Prostate gland (tissue), 2 donors: ENCODE results near the gene ATP9B. TPM values are rescaled to one million over a fixed set of nuclear protein-coding genes. Genes with fewer than 3 reads are reported as not detected.

Experiments
- DNase-seq: peaks from one replicate; pipeline ENCODE4 v3.0.0-alpha.2; 2019; ENCODE audit warnings: low spot score
- H3K27ac ChIP-seq, 2 donors: fragments of 200-600 bp; sonication (generic); 2 replicates each; pipeline ENCODE4 v1.5.1; 2017 to 2019
- H3K27me3 ChIP-seq: fragments of 200-600 bp; sonication (generic); replicated peaks from 2 replicates; pipeline ENCODE4 v1.5.1; 2019; ENCODE audit not compliant: insufficient read depth
- H3K36me3 ChIP-seq, 2 donors: fragments of 200-600 bp; sonication (generic); 1 replicate in 1 of 2; 2 replicates in 1 of 2; pipeline versions ENCODE4 v1.5.1 to v1.8.1; 2017 to 2019
- H3K4me1 ChIP-seq: fragments of 200-600 bp; sonication (generic); replicated peaks from 2 replicates; pipeline ENCODE4 v1.5.1; 2019
- H3K4me3 ChIP-seq, 2 donors: fragments of 200-600 bp; sonication (generic); 2 replicates each; pipeline ENCODE4 v1.5.1; 2017 to 2019
- H3K9me3 ChIP-seq: fragments of 200-600 bp; sonication (generic); 2 replicates; pipeline ENCODE4 v1.5.1; 2017
- CTCF ChIP-seq, 4 experiments: fragments of 200-600 bp in 2 of 4; fragments of 450-650 bp in 2 of 4; sonication (generic) in 2 of 4; IDR thresholded peaks; 1 replicate in 3 of 4; 2 replicates in 1 of 4; pipeline ENCODE4 v1.5.1; 2016 to 2019; ENCODE audit warnings: antibody characterized with exemption in 4 of 4, mild to moderate bottlenecking in 2 of 4, moderate library complexity in 2 of 4
- POLR2A ChIP-seq: fragments of 450-650 bp; IDR thresholded peaks from one replicate; pipeline ENCODE4 v1.6.1; 2016; ENCODE audit warnings: antibody characterized with exemption, mild to moderate bottlenecking
- POLR2AphosphoS5 ChIP-seq: sonication (generic); formaldehyde crosslinking; IDR thresholded peaks from one replicate; pipeline ENCODE4 v1.6.1; 2017; ENCODE audit warnings: antibody characterized with exemption
- WGBS: methylation state at CpG from one replicate; pipeline ENCODE4 v1.1.5; 2018; 5-methylcytosine and 5-hydroxymethylcytosine counted together
- intact Hi-C: fragments of 100-400 bp; cut with DNase I; formaldehyde crosslinking; loops from one replicate; pipeline ENCODE4 v1.14.2; 2022
- total RNA-seq, 2 donors: library from RNA; depleted of rRNA; stranded (reverse); fragments of >200 nt; gene quantifications; one replicate each; pipeline ENCODE4 v1.1.0, GENCODE V29; 2016

Gene ATP9B
- total RNA-seq, 2 donors from 2014 or later, result 33.8 to 55.6 TPM

DNA sequence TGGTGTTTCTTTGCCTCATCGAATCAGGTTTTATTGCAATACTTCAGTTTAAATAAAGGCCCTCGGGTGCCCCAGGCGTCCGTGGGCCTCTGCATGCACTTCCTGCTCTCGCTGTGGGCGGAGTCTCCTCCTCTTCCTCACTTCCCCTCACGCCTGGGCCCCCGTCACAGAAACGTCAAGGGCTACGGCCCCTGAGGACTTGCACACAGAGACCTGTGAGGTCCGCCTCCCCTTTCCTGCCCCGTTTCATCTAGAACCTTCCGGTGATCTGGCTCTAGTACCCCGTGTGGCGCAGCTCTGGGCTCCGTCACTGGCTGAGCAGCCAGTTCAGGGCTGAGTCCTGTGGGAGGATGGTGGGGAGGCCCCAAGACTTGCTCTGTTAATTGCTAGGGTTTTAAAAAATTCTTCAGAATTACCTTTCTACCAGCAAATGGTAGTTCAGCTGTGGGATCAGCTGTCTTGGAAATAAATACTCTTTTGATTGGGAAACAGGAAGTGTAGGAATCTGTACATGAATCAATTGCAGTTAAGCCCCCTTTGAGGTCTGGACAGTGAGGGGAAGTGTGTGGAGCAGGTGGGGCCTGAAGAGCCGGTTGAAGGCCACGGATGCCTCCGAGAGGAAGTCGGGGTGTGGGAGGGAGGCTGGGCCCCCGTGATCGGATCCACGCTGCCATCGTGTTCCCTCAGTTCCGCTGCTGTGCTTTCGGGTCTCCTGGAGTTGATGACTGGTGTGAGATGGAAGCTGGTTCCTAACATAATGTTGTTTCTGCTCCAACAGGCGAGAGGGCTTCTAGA is 336.8 kb downstream of the ATP9B start:
- intact Hi-C loops, result no loop called here
- peaks cover 7% of the 10 kb centered on the region for H3K4me1 ChIP-seq
- TF ChIP-seq POLR2AphosphoS5 (peak; percentile 11), CTCF (IDR thresholded peaks at IDR 0.05) (no peak), POLR2A (no peak)
- no peaks in the 10 kb centered on the region for H3K27me3 ChIP-seq
- 71% methylated on average over 27 of the region's 27 CpGs for WGBS
- peak overlapping the region; percentile 39 to 77 for H3K27ac ChIP-seq
- H3K36me3 ChIP-seq, result no peaks in the 10 kb centered on the region
- no peaks in the 10 kb centered on the region for H3K9me3 ChIP-seq
- DNase-seq, result no peak
- no peak overlapping the region for H3K4me3 ChIP-seq

GRCh38 chr18:79406708-79407107 is 337.5 kb downstream of the ATP9B start:
- Histone ChIP-seq H3K36me3 (no peaks in the 10 kb centered on the region), H3K9me3 (no peaks in the 10 kb centered on the region), H3K27ac (no peak overlapping the region), H3K4me1 (peaks cover 7% of the 10 kb centered on the region), H3K27me3 (no peaks in the 10 kb centered on the region), H3K4me3 (no peak overlapping the region)
- intact Hi-C loops, result no loop called here
- no peak for DNase-seq
- no peak for TF ChIP-seq CTCF (IDR thresholded peaks at IDR 0.05)
- no peak for TF ChIP-seq POLR2A
- no peak for TF ChIP-seq POLR2AphosphoS5
- 96% methylated on average over 18 of the region's 30 CpGs for WGBS

DNA sequence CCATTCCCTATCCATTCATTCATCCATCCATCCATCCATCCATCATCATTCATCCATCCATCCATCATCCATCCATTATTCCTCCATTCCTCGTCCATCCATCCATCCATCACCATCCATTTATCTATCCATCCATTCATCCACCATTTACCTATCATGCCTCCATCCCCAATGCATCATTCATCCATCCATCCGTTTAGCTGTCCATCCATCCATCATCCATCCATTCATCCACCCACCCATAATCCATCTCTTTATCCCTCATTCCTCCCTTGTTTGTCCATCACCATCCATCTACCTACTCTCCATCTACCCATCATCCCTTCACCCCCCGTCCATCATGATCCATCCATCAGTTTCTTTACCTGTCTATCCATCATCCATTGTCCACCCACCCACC is 340.1 kb downstream of the ATP9B start:
- Histone ChIP-seq H3K4me1 (no peaks in the 10 kb centered on the region), H3K4me3 (no peak overlapping the region), H3K9me3 (no peaks in the 10 kb centered on the region), H3K27me3 (no peaks in the 10 kb centered on the region), H3K27ac (no peak overlapping the region), H3K36me3 (no peaks in the 10 kb centered on the region)
- no peak for DNase-seq
- TF ChIP-seq POLR2AphosphoS5 (no peak), CTCF (IDR thresholded peaks at IDR 0.05) (no peak), POLR2A (no peak)
- intact Hi-C loops, result no loop called here
- 100% methylated on average over 3 of the region's 3 CpGs for WGBS

GRCh38 chr18:79410171-79410641 is 341.0 kb downstream of the ATP9B start:
- Histone ChIP-seq H3K27ac (no peak overlapping the region), H3K27me3 (no peaks in the 10 kb centered on the region), H3K9me3 (no peaks in the 10 kb centered on the region), H3K4me3 (no peak overlapping the region), H3K4me1 (no peaks in the 10 kb centered on the region), H3K36me3 (no peaks in the 10 kb centered on the region)
- no peak for DNase-seq
- intact Hi-C loops, result no loop called here
- WGBS, result 97% methylated on average over 30 of the region's 30 CpGs
- TF ChIP-seq POLR2A (no peak), CTCF (IDR thresholded peaks at IDR 0.05) (no peak), POLR2AphosphoS5 (no peak)
